Brain microvascular endothelial cell (primary cell): ENCODE measurements around the gene NDFIP1.

ENCODE experiments used
- DNase-seq: peaks from one replicate; pipeline ENCODE4 v3.0.0-alpha.2; 2020
- H3K27ac ChIP-seq: fragments of 250-450 bp; sonication (Bioruptor Pico); 2 replicates; pipeline ENCODE4 v1.5.1; 2020; ENCODE audit warnings: mild to moderate bottlenecking, moderate library complexity
- H3K27me3 ChIP-seq: fragments of 250-450 bp; sonication (Bioruptor Pico); replicated peaks from 2 replicates; pipeline ENCODE4 v1.5.1; 2020; ENCODE audit warnings: mild to moderate bottlenecking
- H3K36me3 ChIP-seq: fragments of 250-450 bp; sonication (Bioruptor Pico); replicated peaks from 2 replicates; pipeline ENCODE4 v1.5.1; 2020; ENCODE audit warnings: mild to moderate bottlenecking
- H3K4me3 ChIP-seq: 2 replicates; pipeline ENCODE4 v1.5.1; 2011; ENCODE audit warnings: low read depth, mild to moderate bottlenecking, control low read depth, low read length, moderate library complexity
- CTCF ChIP-seq: IDR thresholded peaks from 2 replicates; pipeline ENCODE4 v1.5.1; 2011; ENCODE audit warnings: low read depth, mild to moderate bottlenecking, moderate library complexity, low read length, control low read depth, inconsistent platforms; ENCODE audit errors: missing control alignments
- in situ Hi-C: cut with HindIII; loops from 2 replicates; pipeline ENCODE4 v1.10.0; 2017; ENCODE audit warnings: low sequenced_read_pairs, low pct_ligation_motif_present

The NDFIP1 gene

GRCh38 chr5:142069606-142070399 is 38.8 kb upstream of the NDFIP1 start:
- in situ Hi-C loops: no loop called here
- Histone ChIP-seq H3K4me3 (no peak overlapping the region), H3K27ac (no peak overlapping the region), H3K27me3 (no peaks in the 10 kb centered on the region), H3K36me3 (no peaks in the 10 kb centered on the region)
- TF ChIP-seq CTCF: no peak
- DNase-seq: no peak

- TF ChIP-seq CTCF: no peak
These were observed 37.8 kb upstream of the NDFIP1 start for GRCh38 chr5:142070734-142071133.

DNA sequence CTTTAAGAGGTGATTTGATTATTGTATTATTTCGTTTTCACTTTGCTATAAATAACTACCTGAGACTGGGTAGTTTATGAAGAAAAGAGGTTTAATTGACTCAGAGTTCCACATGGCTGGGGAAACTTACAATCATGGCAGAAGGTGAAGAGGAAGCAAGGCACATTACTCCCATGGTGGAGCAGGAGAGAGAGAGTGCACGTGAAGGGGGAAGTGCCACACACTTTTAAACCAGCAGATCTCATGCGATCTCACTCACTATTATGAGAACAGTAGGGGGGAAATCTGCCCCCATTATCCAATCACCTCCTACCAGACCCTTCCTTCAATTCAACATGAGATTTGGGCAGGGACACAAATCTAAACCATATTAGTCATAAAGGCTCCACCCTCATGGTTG is 36.1 kb upstream of the NDFIP1 start:
- no peaks in the 10 kb centered on the region for H3K27me3 ChIP-seq
- no peaks in the 10 kb centered on the region for H3K36me3 ChIP-seq
- H3K27ac ChIP-seq: no peak overlapping the region
- H3K4me3 ChIP-seq: no peak overlapping the region
- DNase-seq: no peak
- no peak for TF ChIP-seq CTCF
- in situ Hi-C loops: no loop called here

More at GRCh38 chr5:142070734-142071133, 37.8 kb upstream of the NDFIP1 start:
- no peak overlapping the region for H3K27ac ChIP-seq
- no peaks in the 10 kb centered on the region for H3K27me3 ChIP-seq
- in situ Hi-C loops: no loop called here
- no peak overlapping the region for H3K4me3 ChIP-seq
- no peak for DNase-seq
- H3K36me3 ChIP-seq: no peaks in the 10 kb centered on the region

DNA sequence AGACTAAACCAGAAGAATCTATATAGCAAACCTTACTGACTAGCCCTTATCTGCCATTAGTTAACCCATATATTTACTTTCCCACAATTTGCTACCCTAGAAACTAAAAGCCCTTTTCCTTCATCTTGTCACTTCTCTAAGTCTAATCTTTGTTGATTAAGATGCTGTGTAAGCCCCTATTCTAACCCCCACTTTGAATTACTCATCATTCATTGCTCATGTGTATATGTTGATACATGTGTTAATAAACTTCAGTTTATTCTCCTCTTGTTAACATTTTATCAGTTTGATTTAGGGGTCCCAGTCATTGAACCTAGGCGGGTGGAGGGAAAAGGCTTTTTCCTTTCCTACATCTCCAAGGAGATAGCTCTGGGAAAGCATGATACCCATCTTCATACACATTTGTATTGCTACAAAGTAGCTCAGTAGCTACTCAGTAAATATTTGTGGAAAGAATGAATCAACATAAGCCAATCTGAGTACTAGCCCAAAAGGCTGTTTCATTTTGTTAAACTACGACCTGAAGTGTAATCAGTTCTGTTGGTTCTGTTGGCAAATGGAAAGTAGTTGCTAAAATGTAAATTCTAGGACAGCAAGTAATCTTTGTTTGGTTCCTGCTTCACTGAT is 35.1 kb upstream of the NDFIP1 start:
- Histone ChIP-seq H3K27ac (no peak overlapping the region), H3K36me3 (no peaks in the 10 kb centered on the region), H3K27me3 (no peaks in the 10 kb centered on the region), H3K4me3 (no peak overlapping the region)
- in situ Hi-C loops: no loop called here
- no peak for TF ChIP-seq CTCF
- DNase-seq: no peak

GRCh38 chr5:142074006-142074405 is 34.6 kb upstream of the NDFIP1 start:
- in situ Hi-C loops: no loop called here
- TF ChIP-seq CTCF: no peak
- H3K4me3 ChIP-seq: no peak overlapping the region
- no peaks in the 10 kb centered on the region for H3K27me3 ChIP-seq
- no peak overlapping the region for H3K27ac ChIP-seq
- no peaks in the 10 kb centered on the region for H3K36me3 ChIP-seq
- no peak for DNase-seq
